CD4-positive, alpha-beta T cell treated with Interleukin-17A for 4 hours (primary cell): ENCODE results near the gene TXNDC17.
"Not testable (repeated sequence)": the region's sequence is repeated elsewhere in the genome, so short reads cannot be mapped to it uniquely, and the experiment has no call there.

Experiments
- DNase-seq: peaks from one replicate; pipeline ENCODE4 v3.0.0-alpha.2; 2020; ENCODE audit warnings: mixed read lengths

The TXNDC17 gene

GRCh38 chr17:6637458-6637840 lies 3.4 kb upstream of the TXNDC17 start:
- DNase-seq, result no peak

DNA sequence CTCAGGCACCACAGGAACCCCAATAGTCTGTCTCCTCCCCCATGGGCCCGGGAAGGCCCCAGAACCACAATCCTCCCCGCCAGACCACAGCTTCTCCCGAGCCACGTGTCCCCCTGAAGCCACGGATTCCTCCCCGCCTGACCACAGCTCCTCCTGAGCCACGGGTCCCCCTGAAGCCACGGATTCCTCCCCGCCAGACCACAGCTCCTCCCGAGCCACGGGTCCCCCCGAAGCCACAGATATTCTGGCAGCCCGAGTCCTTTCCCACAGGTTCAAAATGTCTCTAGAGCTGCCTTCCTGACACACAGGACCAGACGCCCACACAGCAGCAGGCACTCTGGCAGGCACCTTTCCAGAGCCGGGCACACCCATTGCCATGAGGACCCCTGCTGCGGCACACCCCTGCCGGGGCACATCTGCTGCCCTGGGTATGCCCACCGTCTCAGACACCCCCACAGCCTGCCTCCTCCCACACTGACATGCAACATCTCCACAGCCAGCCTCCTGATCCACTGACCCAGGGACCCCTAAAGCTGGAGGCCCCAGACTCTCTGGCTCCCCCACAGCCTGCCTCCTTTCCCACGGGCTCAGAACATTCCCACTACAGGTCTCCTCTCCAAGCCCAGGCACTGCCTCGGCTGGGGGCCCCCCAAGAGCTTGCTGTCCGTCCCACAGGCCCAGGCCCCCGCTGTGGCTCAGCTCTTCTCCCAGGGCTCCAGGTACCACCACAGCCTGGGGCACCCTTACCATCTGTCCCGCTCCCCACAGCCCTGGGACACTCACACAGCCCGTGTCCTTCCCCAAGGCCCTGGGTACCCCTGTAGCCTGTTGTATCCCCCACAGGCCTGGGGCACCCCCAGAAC lies 2.6 kb upstream of the TXNDC17 start:
- DNase-seq, result no peak

DNA sequence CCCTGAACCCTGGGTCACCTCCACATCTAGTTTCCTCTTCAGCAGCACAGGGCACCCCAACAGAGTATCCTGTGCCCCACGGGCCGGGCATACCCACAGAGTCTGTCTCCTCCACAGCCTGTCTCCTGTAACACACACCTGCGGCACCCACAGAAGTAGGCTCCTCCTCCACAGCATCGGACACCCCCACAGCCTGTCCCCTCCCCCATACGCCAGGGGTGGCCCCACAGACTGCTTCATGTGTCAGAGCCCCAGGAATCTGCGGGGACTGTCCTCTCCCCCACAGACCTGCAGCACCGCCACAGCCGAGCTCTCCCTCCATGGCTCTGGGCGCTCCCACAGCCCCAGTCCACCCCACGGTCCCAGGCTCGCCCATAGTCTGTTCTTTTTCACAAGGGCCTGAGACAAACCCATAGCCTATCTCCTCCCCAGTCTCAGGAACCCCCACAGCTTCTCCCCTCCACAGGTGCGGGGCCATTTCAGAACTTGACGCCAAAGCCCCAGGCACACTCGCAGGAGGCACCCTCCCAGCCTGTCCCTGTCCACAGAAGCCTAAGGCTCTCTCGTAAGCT lies 1.8 kb upstream of the TXNDC17 start:
- no peak for DNase-seq

DNA sequence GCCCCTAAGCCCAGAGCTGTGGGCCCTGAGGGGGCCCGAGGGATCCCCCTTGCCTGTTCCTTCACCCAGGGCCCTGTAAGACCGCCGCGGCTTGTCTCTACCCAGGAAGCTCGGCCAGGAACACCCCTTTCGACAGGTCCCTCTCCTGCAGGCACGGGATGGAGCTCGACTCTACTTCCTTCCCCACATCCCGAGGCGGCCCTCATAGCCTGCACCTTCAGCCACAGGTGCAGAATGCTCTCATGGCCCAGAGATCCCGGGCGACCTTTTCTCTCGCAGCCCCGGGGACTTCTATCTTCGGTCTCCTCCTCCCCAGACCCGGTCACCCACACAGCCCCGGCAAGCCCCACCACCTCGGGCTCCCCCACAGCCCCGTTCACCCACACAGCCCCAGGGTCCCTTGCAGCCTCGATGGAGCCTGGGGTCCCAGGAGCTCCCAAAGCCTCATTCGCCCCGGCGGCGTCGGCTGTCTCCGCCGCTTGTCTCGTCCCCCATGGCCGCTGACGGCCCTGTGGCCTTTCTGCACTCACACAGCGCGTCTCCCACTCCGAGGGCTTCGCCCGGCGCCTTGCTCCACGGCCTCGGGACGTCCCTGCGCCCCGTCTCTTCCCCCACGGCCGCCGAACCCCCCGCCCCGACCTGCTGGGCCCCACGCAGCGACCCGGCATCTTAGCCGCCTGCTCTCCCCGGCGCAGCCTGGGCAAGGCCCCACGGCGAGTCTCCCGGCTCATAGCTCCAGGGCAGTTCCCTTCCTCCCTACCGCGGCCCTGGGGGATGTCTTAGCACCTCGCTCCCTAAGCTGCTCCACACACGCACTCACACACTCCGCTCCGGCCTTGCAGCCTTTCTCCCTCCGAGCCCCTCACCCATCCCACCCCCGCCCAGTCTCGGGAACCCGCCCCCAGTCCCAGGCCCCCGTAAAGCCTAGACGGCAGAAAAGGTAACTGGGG lies 999 bp upstream of the TXNDC17 start:
- peak; percentile 39 for DNase-seq

DNA sequence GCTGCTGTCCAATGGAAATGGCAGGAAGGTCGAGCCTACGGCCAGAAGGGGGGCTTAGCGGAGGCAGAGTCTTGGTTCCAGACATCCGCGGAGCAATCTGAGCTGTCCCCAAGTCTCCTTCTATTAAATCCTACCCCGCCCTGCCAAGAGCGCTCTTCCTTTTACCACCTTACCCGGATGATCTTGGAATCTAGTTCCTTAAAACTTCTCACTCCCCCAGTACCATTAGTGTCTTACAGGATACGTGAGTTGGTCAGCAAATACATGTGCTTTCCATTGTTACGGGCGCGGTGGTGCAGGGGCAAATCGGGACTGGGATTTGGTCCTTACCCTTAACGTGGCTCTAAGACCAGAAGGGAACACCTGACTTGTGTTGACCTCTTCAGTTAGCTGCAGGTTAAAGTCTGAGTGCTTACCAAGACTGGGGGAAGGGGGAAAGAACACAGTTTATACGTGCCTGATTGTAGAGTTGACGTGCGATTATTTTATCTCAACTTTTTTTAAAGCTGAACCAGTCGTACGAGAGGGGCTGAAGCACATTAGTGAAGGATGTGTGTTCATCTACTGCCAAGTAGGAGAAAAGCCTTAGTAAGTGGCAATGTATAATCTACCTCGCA lies 495 bp downstream of the TXNDC17 start:
- DNase-seq, result no peak

DNA sequence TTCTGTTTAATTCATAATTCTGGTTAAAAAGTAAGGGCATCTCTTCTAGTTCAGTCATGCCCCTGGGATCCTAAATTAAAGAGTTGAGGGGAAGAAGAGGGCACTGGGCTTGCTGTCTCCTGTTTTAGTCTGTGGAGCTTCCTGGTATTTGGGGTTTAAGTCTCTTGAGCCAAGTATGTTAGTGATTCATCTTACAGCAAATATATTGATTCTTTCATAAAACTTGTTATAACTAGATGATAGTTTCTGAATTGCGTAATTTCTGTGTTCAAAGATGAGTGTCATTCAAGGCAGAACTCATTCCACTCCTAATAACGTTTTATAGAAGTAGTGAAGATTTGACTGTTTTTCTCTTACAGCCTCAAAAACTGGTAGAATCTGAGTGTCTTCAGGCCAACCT lies 1.7 kb downstream of the TXNDC17 start:
- DNase-seq, result no peak

- DNase-seq, result no peak
Measured at GRCh38 chr17:6643451-6644125, 2.7 kb downstream of the TXNDC17 start.

- DNase-seq, result no peak
Measured at GRCh38 chr17:6648181-6648580, 7.3 kb downstream of the TXNDC17 start.

- peak; percentile 96 for DNase-seq
Measured at GRCh38 chr17:6651354-6651918, 10.6 kb downstream of the TXNDC17 start, which contains the start of the genes C17orf100 and MED31. C17orf100 (plus strand) TSS chr17:6651762; CDS start chr17:6651914, 152 bp downstream. MED31 (minus strand) TSS chr17:6651605; CDS start chr17:6651528, 77 bp downstream.

DNA sequence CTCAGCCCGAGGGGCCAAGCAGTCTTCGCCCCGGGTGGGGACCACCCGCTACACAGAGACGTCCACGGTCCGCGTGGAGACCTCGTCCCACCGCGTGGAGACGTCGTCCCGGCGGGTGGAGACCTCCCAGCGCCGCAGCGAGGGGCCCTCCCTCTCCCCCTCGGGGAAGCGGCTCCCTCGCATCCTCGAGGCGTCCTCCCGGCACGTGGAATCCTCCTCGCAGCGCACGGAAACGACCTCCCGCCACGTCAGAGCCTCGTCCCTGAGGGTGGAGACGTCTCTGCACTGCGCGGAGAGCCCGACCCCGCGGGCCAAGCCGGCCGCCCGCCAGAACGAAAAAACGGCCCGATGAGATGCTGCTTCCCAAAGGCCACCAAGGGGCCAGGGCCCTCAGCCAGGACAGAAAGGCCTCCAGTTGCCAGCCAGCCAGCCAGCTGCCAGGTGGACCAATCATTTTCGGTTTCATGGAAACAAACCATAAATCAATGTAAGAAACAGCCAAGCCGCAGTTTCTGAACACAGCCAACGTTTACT lies 11.1 kb downstream of the TXNDC17 start:
- peak; percentile 61 for DNase-seq

DNA sequence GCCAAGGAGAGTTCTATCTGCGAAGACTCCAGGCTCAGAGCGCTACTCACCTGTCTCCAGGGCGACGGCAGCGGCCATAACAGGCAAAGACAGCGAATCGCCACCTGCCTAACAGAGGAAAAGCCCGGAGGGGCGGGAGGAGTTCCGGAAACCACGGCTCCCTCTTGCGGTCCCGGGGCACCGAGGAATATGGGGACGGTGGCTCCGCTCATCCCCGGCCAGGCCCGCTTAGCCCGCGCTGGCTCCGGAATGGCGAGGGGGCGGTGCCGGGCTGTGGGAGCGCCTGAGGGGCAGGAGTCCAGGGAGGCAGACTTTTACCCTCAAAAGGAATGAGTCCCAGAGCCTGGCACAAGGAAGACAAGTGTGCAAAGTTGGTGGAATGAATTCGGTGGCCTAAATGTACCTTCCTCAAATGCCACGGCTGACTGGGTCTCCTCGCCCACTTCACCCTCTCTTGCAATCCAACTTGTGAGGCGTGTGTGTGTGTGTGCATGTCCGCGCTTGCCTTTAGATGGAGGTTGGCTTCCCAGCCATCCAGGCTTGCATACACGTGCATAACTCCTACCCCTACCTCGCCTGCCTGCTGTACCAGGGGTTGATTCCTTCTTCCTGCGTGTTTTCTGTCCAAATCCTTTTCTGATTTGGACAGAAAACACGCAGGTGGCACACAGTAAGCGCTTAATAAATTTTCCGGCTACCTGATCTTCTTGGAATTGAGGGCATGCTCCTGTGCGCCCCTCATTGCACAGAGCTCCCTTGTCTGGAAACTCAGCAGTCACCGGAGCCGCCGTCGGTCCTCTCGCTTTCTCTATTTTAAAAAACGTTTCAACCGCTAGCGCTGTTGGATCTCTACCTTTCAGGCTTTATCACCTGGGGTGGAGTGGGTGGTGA lies 14.2 kb downstream of the TXNDC17 start:
- DNase-seq, result no peak

GRCh38 chr17:6655732-6656361 lies 15.0 kb downstream of the TXNDC17 start:
- DNase-seq, result not testable (repeated sequence)

- peak; percentile 71 for DNase-seq
Measured at GRCh38 chr17:6656797-6657632, 16.2 kb downstream of the TXNDC17 start.

DNA sequence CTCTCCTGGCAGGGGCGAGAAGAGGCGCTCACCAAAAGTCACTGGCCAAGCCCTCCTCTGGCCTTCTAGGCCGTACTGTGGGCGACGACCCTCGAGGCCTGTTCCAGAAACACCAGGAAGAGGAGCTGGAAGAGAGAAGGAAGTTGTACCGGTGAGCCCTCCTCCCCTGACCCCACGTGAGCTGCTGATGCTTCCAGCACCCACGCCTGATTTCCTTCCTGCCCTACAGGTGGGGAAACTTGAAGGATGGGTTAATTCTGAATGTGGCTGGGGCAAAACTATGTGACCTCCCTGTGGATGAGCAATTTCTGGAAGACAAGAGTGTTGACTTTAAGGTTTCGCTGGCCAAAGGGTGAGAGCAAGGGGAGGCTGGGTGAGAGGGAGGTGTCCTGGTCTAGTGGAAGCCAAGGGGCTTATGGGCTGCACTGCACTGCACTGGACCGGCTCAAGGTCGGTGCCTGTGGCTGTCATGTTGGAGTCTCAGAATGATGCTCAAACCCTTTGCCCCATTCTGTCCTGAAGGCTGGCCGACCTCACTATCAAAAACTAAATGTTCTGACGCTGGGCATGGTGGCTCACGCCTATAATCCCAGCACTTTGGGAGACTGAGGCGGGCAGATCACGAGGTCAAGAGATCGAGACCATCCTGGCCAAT lies 16.9 kb downstream of the TXNDC17 start:
- no peak for DNase-seq

DNA sequence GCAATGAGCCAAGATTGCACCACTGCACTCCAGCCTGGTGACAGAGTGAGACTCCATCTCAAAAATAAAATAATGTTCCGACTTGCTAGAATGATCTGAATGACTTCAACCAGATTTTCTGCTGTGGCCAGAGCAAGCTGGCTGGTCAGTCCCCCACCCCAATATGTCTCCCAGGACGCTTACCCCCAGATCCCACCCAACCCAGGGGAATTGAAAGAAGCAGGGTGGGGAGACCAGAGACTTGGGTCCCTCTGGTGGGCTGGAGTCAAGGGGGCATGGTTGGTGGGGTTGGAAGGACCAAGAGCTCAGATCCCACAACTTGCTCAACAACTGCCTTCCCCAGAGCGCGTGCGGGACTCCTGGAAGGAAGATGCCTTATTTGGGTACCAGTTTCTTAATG lies 17.6 kb downstream of the TXNDC17 start:
- not testable (repeated sequence) for DNase-seq

GRCh38 chr17:6660101-6660500 lies 19.2 kb downstream of the TXNDC17 start:
- no peak for DNase-seq

- no peak for DNase-seq
Measured at GRCh38 chr17:6660805-6661463, 20.1 kb downstream of the TXNDC17 start.

GRCh38 chr17:6661464-6661848 lies 20.6 kb downstream of the TXNDC17 start:
- no peak for DNase-seq
